Measurements from ENCODE around the gene PPM1E. TPM values are rescaled to one million over a fixed set of nuclear protein-coding genes. Genes with fewer than 3 reads are reported as not detected.

The PPM1E gene
- total RNA-seq, 4 donors from 2014 or later = 0.24 to 3.0 TPM; not detected in 2

- H3K27me3 ChIP-seq = no peaks in the 10 kb centered on the region
- intact Hi-C loops (cut with DNase I; ENCODE audit: low total_unique reads) = no loop called here
Measured at GRCh38 chr17:58808609-58809563, 53.2 kb downstream of the PPM1E start.

GRCh38 chr17:58809564-58809936 lies 53.9 kb downstream of the PPM1E start:
- Histone ChIP-seq H3K4me3 (no peak overlapping the region), H3K4me1 (no peaks in the 10 kb centered on the region), H3K27me3 (no peaks in the 10 kb centered on the region), H3K27ac (no peak overlapping the region), H3K36me3 (no peaks in the 10 kb centered on the region), H3K9me3 (no peaks in the 10 kb centered on the region)
- intact Hi-C loops (cut with DNase I; ENCODE audit: low total_unique reads) = no loop called here
- DNase-seq = no peak
- TF ChIP-seq POLR2A (IDR thresholded peaks at IDR 0.05) (no peak), CTCF (IDR thresholded peaks at IDR 0.05) (no peak)

More at GRCh38 chr17:58808609-58809563, 53.2 kb downstream of the PPM1E start:
- Histone ChIP-seq H3K9me3 (no peaks in the 10 kb centered on the region), H3K27ac (no peak overlapping the region), H3K36me3 (no peaks in the 10 kb centered on the region), H3K4me3 (no peak overlapping the region), H3K4me1 (no peaks in the 10 kb centered on the region)
- no peak for DNase-seq
- TF ChIP-seq POLR2A (IDR thresholded peaks at IDR 0.05) (no peak), CTCF (IDR thresholded peaks at IDR 0.05) (no peak)

- Histone ChIP-seq H3K4me1 (no peaks in the 10 kb centered on the region), H3K27me3 (no peaks in the 10 kb centered on the region), H3K4me3 (no peak overlapping the region), H3K36me3 (no peaks in the 10 kb centered on the region), H3K27ac (no peak overlapping the region), H3K9me3 (no peaks in the 10 kb centered on the region)
- TF ChIP-seq CTCF (IDR thresholded peaks at IDR 0.05) (no peak), POLR2A (IDR thresholded peaks at IDR 0.05) (no peak)
- intact Hi-C loops (cut with DNase I; ENCODE audit: low total_unique reads) = no loop called here
- no peak for DNase-seq
Measured at GRCh38 chr17:58811290-58811689, 55.6 kb downstream of the PPM1E start.

GRCh38 chr17:58813712-58814111 lies 58.1 kb downstream of the PPM1E start:
- no peak for TF ChIP-seq CTCF (IDR thresholded peaks at IDR 0.05)
- no peak for TF ChIP-seq POLR2A (IDR thresholded peaks at IDR 0.05)

GRCh38 chr17:58818654-58819053 lies 63.0 kb downstream of the PPM1E start:
- no peaks in the 10 kb centered on the region for H3K27me3 ChIP-seq
- intact Hi-C loops (cut with DNase I; ENCODE audit: low total_unique reads) = no loop called here
- TF ChIP-seq POLR2A (IDR thresholded peaks at IDR 0.05) (no peak), CTCF (IDR thresholded peaks at IDR 0.05) (no peak)
- no peak overlapping the region for H3K27ac ChIP-seq
- no peaks in the 10 kb centered on the region for H3K9me3 ChIP-seq
- DNase-seq = no peak
- H3K4me1 ChIP-seq = no peaks in the 10 kb centered on the region
- H3K4me3 ChIP-seq = no peak overlapping the region
- no peaks in the 10 kb centered on the region for H3K36me3 ChIP-seq

More at GRCh38 chr17:58813712-58814111, 58.1 kb downstream of the PPM1E start:
- Histone ChIP-seq H3K4me1 (no peaks in the 10 kb centered on the region), H3K4me3 (no peak overlapping the region), H3K27me3 (no peaks in the 10 kb centered on the region), H3K27ac (no peak overlapping the region), H3K36me3 (no peaks in the 10 kb centered on the region), H3K9me3 (no peaks in the 10 kb centered on the region)
- no peak for DNase-seq
- intact Hi-C loops (cut with DNase I; ENCODE audit: low total_unique reads) = no loop called here
